ENCODE measurements around the gene CCDC51. TPM values are rescaled to one million over a fixed set of nuclear protein-coding genes. Genes with fewer than 3 reads are reported as not detected.

CCDC51 gene
- total and polyA plus RNA-seq, 9 of the 15 experiments (the other 6 are each of a cell fraction or from before 2014, with no cell fraction given), result 6.5 to 18.6 (median 15.7) TPM

GRCh38 chr3:48439820-48440589, at the start of gene CCDC51, which contains the start of gene TMA7 (continued):
- TF ChIP-seq SETDB1 (IDR thresholded peaks at IDR 0.05; ENCODE audit: low read length) (no peak), ZBTB34 (CRISPR knock-in tag; IDR thresholded peaks at IDR 0.05) (no peak), NR3C1 (CRISPR knock-in tag; IDR thresholded peaks at IDR 0.05) (no peak), YBX1 (IDR thresholded peaks at IDR 0.05) (no peak), THRAP3 (IDR thresholded peaks at IDR 0.05; ENCODE audit: borderline replicate concordance) (no peak), ZC3H8 (IDR thresholded peaks at IDR 0.05) (no peak), TARDBP (IDR thresholded peaks at IDR 0.05) (no peak), NCOA1 (IDR thresholded peaks at IDR 0.05; ENCODE audit: low read depth) (0 out of 2 replicates have a peak, but pooled peaks have one; percentile 10), ZNF79 (CRISPR knock-in tag; IDR thresholded peaks at IDR 0.05; ENCODE audit: low read depth) (no peak), ZNF41 (CRISPR knock-in tag; conservative IDR thresholded peaks at IDR 0.05) (no peak), CBX2 (IDR thresholded peaks at IDR 0.05; ENCODE audit: insufficient read depth, low read length, poor library complexity, severe bottlenecking) (no peak), HDAC3 (IDR thresholded peaks at IDR 0.05; ENCODE audit: borderline replicate concordance, partially characterized antibody) (no peak), TRIM24 (IDR thresholded peaks at IDR 0.05) (no peak), CBX1 (IDR thresholded peaks at IDR 0.05; ENCODE audit: low read depth) (0 out of 2 replicates have a peak, but pooled peaks have one; percentile 59), NR1H2 (CRISPR knock-in tag; IDR thresholded peaks at IDR 0.05) (no peak), ZBTB5 (IDR thresholded peaks at IDR 0.05) (no peak), SAFB2 (IDR thresholded peaks at IDR 0.05; ENCODE audit: borderline replicate concordance, low read depth, low read length, severe bottlenecking) (no peak), ZNF644 (tag; IDR thresholded peaks at IDR 0.05; ENCODE audit: low read depth) (no peak), LEF1 (IDR thresholded peaks at IDR 0.05) (no peak), GABPB2 (CRISPR knock-in tag; conservative IDR thresholded peaks at IDR 0.05) (no peak), ZNF431 (CRISPR knock-in tag; IDR thresholded peaks at IDR 0.05) (no peak), NRF1 (conservative IDR thresholded peaks at IDR 0.05 in 1 of 2, IDR thresholded peaks at IDR 0.05 in 1 of 2) (peak; percentile 40 to 49; a peak in 3 of 4 replicates), NFATC3 (IDR thresholded peaks at IDR 0.05) (no peak), RB1 (IDR thresholded peaks at IDR 0.05; ENCODE audit: low read depth) (peak; percentile 24; the same call in 1 of the 2 replicates), CREBBP (IDR thresholded peaks at IDR 0.05; ENCODE audit: low read depth, low read length) (no peak)
- TF ChIP-seq, protein P1, sequence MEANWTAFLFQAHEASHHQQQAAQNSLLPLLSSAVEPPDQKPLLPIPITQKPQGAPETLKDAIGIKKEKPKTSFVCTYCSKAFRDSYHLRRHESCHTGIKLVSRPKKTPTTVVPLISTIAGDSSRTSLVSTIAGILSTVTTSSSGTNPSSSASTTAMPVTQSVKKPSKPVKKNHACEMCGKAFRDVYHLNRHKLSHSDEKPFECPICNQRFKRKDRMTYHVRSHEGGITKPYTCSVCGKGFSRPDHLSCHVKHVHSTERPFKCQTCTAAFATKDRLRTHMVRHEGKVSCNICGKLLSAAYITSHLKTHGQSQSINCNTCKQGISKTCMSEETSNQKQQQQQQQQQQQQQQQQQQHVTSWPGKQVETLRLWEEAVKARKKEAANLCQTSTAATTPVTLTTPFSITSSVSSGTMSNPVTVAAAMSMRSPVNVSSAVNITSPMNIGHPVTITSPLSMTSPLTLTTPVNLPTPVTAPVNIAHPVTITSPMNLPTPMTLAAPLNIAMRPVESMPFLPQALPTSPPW (CRISPR knock-in tag; IDR thresholded peaks at IDR 0.05), result peak; percentile 73
- TF ChIP-seq, protein P2, sequence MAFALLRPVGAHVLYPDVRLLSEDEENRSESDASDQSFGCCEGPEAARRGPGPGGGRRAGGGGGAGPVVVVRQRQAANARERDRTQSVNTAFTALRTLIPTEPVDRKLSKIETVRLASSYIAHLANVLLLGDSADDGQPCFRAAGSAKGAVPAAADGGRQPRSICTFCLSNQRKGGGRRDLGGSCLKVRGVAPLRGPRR (CRISPR knock-in tag; IDR thresholded peaks at IDR 0.05), result no peak

All from K562 (cell line).